Measurements from ENCODE around the gene EHF. TPM values are rescaled to one million over a fixed set of nuclear protein-coding genes. Genes with fewer than 3 reads are reported as not detected.

The EHF gene
- total RNA-seq: not detected

DNA sequence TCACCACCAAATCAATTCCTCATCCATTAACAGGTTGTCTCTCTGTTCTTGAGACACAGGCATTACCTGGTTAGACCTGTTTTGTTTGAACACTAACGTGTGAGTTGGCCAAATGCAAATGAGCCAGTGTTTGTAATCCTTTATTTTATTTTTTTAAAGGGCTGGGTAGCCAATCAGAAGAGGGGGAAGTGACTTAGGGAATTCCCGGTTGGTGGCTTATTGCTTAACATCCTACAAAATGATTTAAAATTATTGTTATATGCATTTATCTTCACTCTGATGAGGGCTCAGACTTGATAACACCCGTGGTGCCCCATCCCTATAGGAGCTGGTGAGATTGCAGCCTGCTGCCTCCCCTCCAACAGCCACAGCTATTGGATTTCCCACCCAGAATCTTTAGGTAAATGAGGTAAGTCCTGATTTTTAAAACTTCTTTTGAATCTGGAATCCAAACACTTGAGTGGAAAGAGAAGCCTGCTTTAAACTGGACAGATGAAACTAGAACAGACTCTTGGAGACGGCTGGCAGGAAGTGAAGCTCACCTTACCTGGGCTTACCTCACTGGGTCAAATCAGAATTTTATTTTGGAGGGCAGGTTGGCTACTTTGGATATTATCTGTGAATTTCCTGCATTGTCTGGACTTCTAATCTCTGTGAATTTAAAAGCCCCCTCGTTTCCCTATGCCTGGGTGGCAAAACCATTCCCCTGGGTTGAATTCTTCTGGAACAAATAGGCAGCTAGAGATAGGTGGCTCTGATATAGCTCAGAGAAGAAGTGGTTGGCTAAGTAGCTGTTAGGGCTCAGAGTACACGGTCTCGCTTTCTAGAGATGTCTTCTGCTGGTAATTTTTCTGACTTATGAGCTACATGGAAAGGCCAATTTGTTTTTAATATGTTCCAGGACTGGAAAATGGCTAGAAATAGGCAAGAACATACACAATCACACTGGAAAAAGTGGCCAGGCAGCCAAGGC lies at the start of gene EHF:
Gene EHF, plus strand, starts transcription at position 274 of the 973 bp plus-strand sequence. CDS start 21,538 bp downstream, outside the sequence.
- Mint-ChIP-seq H3K27me3 (ENCODE audit: low read depth) (peaks cover 5% of the 10 kb centered on the region), H3K27ac (no peak within 1 kb of the TSS), H3K36me3 (ENCODE audit: low read depth) (no peaks in the 10 kb centered on the region), H3K9me3 (no peaks in the 10 kb centered on the region), H3K4me3 (no peak within 1 kb of the TSS), H3K4me1 (ENCODE audit: low read depth) (no peaks in the 10 kb centered on the region)
- CTCF ChIA-PET: no interaction called here
- intact Hi-C loops (cut with micrococcal nuclease): no loop called here
- DNase-seq: no peak

GRCh38 chr11:34573537-34573936 lies 47.4 kb upstream of the EHF start:
- no peak overlapping the region for H3K27ac Mint-ChIP-seq
- no peaks in the 10 kb centered on the region for H3K9me3 Mint-ChIP-seq
- no peak for DNase-seq
- intact Hi-C loops (cut with micrococcal nuclease): no loop called here
- no peak overlapping the region for H3K4me3 Mint-ChIP-seq
- peaks cover 24% of the 10 kb centered on the region for H3K27me3 Mint-ChIP-seq (ENCODE audit: low read depth)
- H3K4me1 Mint-ChIP-seq (ENCODE audit: low read depth): no peaks in the 10 kb centered on the region
- CTCF ChIA-PET: interaction anchor here (1.1 kb wide), 1 partner anchor 8 kb away, joined by 4 read pairs; no protein-coding TSS in a partner anchor
- H3K36me3 Mint-ChIP-seq (ENCODE audit: low read depth): no peaks in the 10 kb centered on the region

DNA sequence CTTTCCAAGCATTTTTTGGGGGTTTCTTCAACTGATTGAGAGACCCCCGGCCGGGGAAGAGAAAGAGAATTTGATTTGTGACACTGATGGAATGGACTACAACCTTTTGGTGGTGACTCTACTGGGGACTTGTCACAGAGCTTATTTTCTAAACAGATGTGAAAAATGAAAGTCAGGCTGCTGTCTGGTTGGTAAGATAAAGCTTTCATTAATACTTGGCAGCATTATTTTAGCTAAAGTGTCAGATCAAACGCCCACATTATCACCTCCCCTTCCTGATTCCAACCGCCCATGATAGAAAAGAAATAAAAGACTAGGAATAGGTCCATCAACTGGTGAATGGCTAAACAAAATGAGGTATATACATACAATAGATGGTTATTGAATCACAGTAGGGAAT lies 45.6 kb upstream of the EHF start:
- H3K27me3 Mint-ChIP-seq (ENCODE audit: low read depth): peaks cover 32% of the 10 kb centered on the region
- intact Hi-C loops (cut with micrococcal nuclease): no loop called here
- no peak overlapping the region for H3K4me3 Mint-ChIP-seq
- DNase-seq: no peak
- H3K4me1 Mint-ChIP-seq (ENCODE audit: low read depth): no peaks in the 10 kb centered on the region
- H3K27ac Mint-ChIP-seq: no peak overlapping the region
- CTCF ChIA-PET: interaction anchor here (0.7 kb wide), 1 partner anchor 73 kb away, joined by 3 read pairs; no protein-coding TSS in a partner anchor
- no peaks in the 10 kb centered on the region for H3K9me3 Mint-ChIP-seq
- no peaks in the 10 kb centered on the region for H3K36me3 Mint-ChIP-seq (ENCODE audit: low read depth)

DNA sequence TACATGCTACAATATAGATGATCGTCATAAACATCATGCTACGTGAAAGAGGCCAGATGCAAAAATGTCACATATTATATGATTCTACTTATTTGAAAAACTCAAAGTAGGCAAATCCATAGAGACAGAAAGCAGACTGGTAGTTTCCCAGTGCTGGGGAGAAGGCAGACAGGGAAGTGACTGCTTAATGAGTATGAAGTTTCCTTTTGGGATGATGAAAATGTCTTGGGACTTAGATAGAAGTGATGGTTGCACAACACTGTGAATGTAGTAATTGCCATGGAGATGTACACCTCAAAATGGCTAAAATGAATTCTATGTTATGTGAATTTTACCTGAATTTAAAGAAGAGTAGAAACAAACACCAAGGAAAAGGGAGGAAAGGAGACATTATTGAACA lies 45.2 kb upstream of the EHF start:
- H3K4me1 Mint-ChIP-seq (ENCODE audit: low read depth): no peaks in the 10 kb centered on the region
- no peak overlapping the region for H3K27ac Mint-ChIP-seq
- H3K4me3 Mint-ChIP-seq: no peak overlapping the region
- CTCF ChIA-PET: interaction anchor here (0.7 kb wide), 1 partner anchor 73 kb away, joined by 3 read pairs; no protein-coding TSS in a partner anchor
- no peak for DNase-seq
- H3K27me3 Mint-ChIP-seq (ENCODE audit: low read depth): peaks cover 34% of the 10 kb centered on the region
- no peaks in the 10 kb centered on the region for H3K9me3 Mint-ChIP-seq
- H3K36me3 Mint-ChIP-seq (ENCODE audit: low read depth): no peaks in the 10 kb centered on the region
- intact Hi-C loops (cut with micrococcal nuclease): no loop called here

- intact Hi-C loops (cut with micrococcal nuclease): no loop called here
- no peaks in the 10 kb centered on the region for H3K36me3 Mint-ChIP-seq (ENCODE audit: low read depth)
- H3K4me1 Mint-ChIP-seq (ENCODE audit: low read depth): no peaks in the 10 kb centered on the region
- no peak overlapping the region for H3K4me3 Mint-ChIP-seq
- no peak overlapping the region for H3K27ac Mint-ChIP-seq
- H3K9me3 Mint-ChIP-seq: no peaks in the 10 kb centered on the region
- CTCF ChIA-PET: no interaction called here
- no peak for DNase-seq
- peaks cover 35% of the 10 kb centered on the region for H3K27me3 Mint-ChIP-seq (ENCODE audit: low read depth)
Measured at GRCh38 chr11:34576331-34576730, 44.6 kb upstream of the EHF start.

DNA sequence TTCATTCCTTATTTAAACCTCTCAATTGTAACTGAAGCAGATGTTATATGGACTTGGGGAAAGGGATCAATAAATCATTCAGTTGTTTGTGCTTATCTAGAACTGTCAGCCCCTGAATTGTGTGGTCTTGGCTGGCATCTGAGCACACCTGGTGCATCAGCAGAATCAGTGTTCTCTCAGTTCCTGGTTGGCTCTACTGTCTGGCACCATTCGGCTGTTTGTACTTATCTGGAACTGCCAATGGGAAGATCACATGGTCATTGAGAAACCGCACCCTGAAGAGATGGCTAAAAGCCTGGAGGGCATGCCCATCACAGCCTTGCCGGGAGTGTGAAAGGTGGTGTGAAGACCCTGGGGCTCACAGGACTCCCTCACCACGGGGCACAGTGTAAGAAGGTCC lies 37.1 kb upstream of the EHF start:
- CTCF ChIA-PET: interaction anchor here (0.6 kb wide), 1 partner anchor 136 kb away, joined by 3 read pairs; no protein-coding TSS in a partner anchor
- H3K27me3 Mint-ChIP-seq (ENCODE audit: low read depth): peaks cover 24% of the 10 kb centered on the region
- no peak overlapping the region for H3K27ac Mint-ChIP-seq
- no peaks in the 10 kb centered on the region for H3K36me3 Mint-ChIP-seq (ENCODE audit: low read depth)
- intact Hi-C loops (cut with micrococcal nuclease): no loop called here
- peaks cover 4% of the 10 kb centered on the region for H3K4me1 Mint-ChIP-seq (ENCODE audit: low read depth)
- DNase-seq: no peak
- H3K4me3 Mint-ChIP-seq: no peak overlapping the region
- no peaks in the 10 kb centered on the region for H3K9me3 Mint-ChIP-seq

- H3K4me1 Mint-ChIP-seq (ENCODE audit: low read depth): peaks cover 4% of the 10 kb centered on the region
- DNase-seq: no peak
- CTCF ChIA-PET: interaction anchor here (0.8 to 4.1 kb wide), 15 partner anchors 11 to 900 kb away, joined by 3 to 25 read pairs (median 4); no protein-coding TSS in a partner anchor
- no peak overlapping the region for H3K27ac Mint-ChIP-seq
- H3K27me3 Mint-ChIP-seq (ENCODE audit: low read depth): peaks cover 19% of the 10 kb centered on the region
- H3K36me3 Mint-ChIP-seq (ENCODE audit: low read depth): no peaks in the 10 kb centered on the region
- H3K4me3 Mint-ChIP-seq: no peak overlapping the region
- intact Hi-C loops (cut with micrococcal nuclease): loop anchor here (5.0 kb wide), 2 partner anchors 412 to 557 kb away; no protein-coding TSS in a partner anchor
- no peaks in the 10 kb centered on the region for H3K9me3 Mint-ChIP-seq
Measured at GRCh38 chr11:34585304-34585734, 35.6 kb upstream of the EHF start.

- no peak for DNase-seq
- Mint-ChIP-seq H3K27ac (no peak overlapping the region), H3K9me3 (no peaks in the 10 kb centered on the region), H3K4me1 (ENCODE audit: low read depth) (peaks cover 4% of the 10 kb centered on the region), H3K27me3 (ENCODE audit: low read depth) (peaks cover 16% of the 10 kb centered on the region), H3K36me3 (ENCODE audit: low read depth) (no peaks in the 10 kb centered on the region), H3K4me3 (no peak overlapping the region)
- CTCF ChIA-PET: interaction anchor here (0.5 to 4.1 kb wide), 26 partner anchors 9 to 899 kb away, joined by 3 to 25 read pairs (median 4); no protein-coding TSS in a partner anchor
- intact Hi-C loops (cut with micrococcal nuclease): loop anchor here (1.0 to 5.0 kb wide), 6 partner anchors 68 to 899 kb away; no protein-coding TSS in a partner anchor
Measured at GRCh38 chr11:34585735-34586487, 35.0 kb upstream of the EHF start.

- no peaks in the 10 kb centered on the region for H3K9me3 Mint-ChIP-seq
- CTCF ChIA-PET: interaction anchor here (0.5 to 4.1 kb wide), 26 partner anchors 8 to 898 kb away, joined by 3 to 25 read pairs (median 4); no protein-coding TSS in a partner anchor
- H3K4me1 Mint-ChIP-seq (ENCODE audit: low read depth): peaks cover 4% of the 10 kb centered on the region
- H3K27ac Mint-ChIP-seq: no peak overlapping the region
- no peak for DNase-seq
- no peaks in the 10 kb centered on the region for H3K36me3 Mint-ChIP-seq (ENCODE audit: low read depth)
- intact Hi-C loops (cut with micrococcal nuclease): loop anchor here (1.0 to 5.0 kb wide), 6 partner anchors 68 to 898 kb away; no protein-coding TSS in a partner anchor
- peaks cover 16% of the 10 kb centered on the region for H3K27me3 Mint-ChIP-seq (ENCODE audit: low read depth)
- no peak overlapping the region for H3K4me3 Mint-ChIP-seq
Measured at GRCh38 chr11:34586488-34587281, 34.2 kb upstream of the EHF start.

DNA sequence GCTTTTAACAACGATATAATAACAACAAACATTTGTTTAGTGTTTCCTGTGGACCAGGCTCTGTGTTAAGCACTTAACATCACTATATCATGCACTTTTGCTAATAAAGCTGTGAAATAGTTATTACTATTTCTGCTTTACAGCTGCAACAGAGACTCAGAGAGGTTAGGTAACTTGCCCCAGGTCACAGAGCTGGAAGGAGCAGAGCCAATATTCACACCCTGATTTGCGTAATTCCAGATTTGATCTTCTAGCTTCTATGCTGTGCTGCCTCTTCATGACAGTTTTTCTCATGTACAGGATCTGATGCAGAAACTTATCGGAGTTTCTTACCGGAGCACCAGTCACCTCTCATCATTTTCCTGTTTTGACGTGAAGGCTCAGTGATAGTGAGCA lies 33.6 kb upstream of the EHF start:
- CTCF ChIA-PET: interaction anchor here (0.5 to 4.1 kb wide), 15 partner anchors 8 to 805 kb away, joined by 3 to 25 read pairs (median 4); no protein-coding TSS in a partner anchor
- Mint-ChIP-seq H3K4me3 (no peak overlapping the region), H3K9me3 (no peaks in the 10 kb centered on the region), H3K4me1 (ENCODE audit: low read depth) (peaks cover 4% of the 10 kb centered on the region), H3K27ac (no peak overlapping the region), H3K27me3 (ENCODE audit: low read depth) (peaks cover 17% of the 10 kb centered on the region), H3K36me3 (ENCODE audit: low read depth) (no peaks in the 10 kb centered on the region)
- intact Hi-C loops (cut with micrococcal nuclease): loop anchor here (2.0 to 5.0 kb wide), 3 partner anchors 410 to 898 kb away; no protein-coding TSS in a partner anchor
- DNase-seq: no peak

DNA sequence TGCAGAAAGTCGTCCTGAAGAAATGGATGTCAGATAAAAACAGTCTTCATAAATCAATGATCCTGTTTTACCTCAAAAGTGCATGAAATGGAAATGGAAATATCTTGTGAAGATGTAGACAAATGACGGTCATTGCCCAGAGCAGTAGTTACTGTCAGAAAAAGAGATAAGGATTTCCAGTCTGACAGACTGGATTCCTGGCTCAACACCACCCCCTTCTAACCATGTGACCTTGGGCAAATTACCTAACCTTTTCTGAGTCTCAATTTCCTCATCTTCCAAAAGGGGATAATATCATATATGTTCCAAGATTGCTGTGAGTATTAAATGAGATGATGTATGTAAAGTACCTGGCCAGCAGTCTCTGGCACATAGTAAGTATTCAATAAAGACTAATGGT lies 32.9 kb upstream of the EHF start:
- no peak for DNase-seq
- H3K27ac Mint-ChIP-seq: no peak overlapping the region
- H3K4me1 Mint-ChIP-seq (ENCODE audit: low read depth): peaks cover 4% of the 10 kb centered on the region
- CTCF ChIA-PET: interaction anchor here (0.7 to 4.1 kb wide), 5 partner anchors 252 to 804 kb away, joined by 3 to 25 read pairs (median 20); no protein-coding TSS in a partner anchor
- H3K36me3 Mint-ChIP-seq (ENCODE audit: low read depth): no peaks in the 10 kb centered on the region
- H3K27me3 Mint-ChIP-seq (ENCODE audit: low read depth): peaks cover 24% of the 10 kb centered on the region
- intact Hi-C loops (cut with micrococcal nuclease): loop anchor here (5.0 kb wide), 2 partner anchors 409 to 554 kb away; no protein-coding TSS in a partner anchor
- no peak overlapping the region for H3K4me3 Mint-ChIP-seq
- no peaks in the 10 kb centered on the region for H3K9me3 Mint-ChIP-seq
